HG02970 (cell line): ENCODE results near the gene CELF6.

Experiments used
- ATAC-seq: cut with Tn5 transposase; IDR thresholded peaks from one replicate; pipeline ENCODE4 v1.9.1; 2021; ENCODE audit warnings: mild to moderate bottlenecking, moderate library complexity, moderate number of reproducible peaks; ENCODE audit not compliant: unreplicated experiment, low FRiP score

The CELF6 gene

GRCh38 chr15:72319985-72320671 is at the start of gene CELF6:
Gene CELF6 (minus strand): TSS chr15:72320157. CDS start chr15:72319874, 283 bp downstream.
- peak; percentile 50 for ATAC-seq

- ATAC-seq = no peak
These were observed 48.9 kb upstream of the CELF6 start for GRCh38 chr15:72368899-72369298.

GRCh38 chr15:72368325-72368724 is 48.4 kb upstream of the CELF6 start:
- ATAC-seq = no peak

- ATAC-seq = peak; percentile 60
These were observed 45.9 kb upstream of the CELF6 start for GRCh38 chr15:72365844-72366243.

- ATAC-seq = no peak
These were observed 41.2 kb upstream of the CELF6 start for GRCh38 chr15:72361176-72361575.

GRCh38 chr15:72358650-72359171 is 38.8 kb upstream of the CELF6 start:
- ATAC-seq = no peak

- ATAC-seq = no peak
These were observed 38.2 kb upstream of the CELF6 start for GRCh38 chr15:72358121-72358520.

- ATAC-seq = no peak
These were observed 34.5 kb upstream of the CELF6 start for GRCh38 chr15:72354496-72354895.

GRCh38 chr15:72353266-72353665 is 33.3 kb upstream of the CELF6 start:
- no peak for ATAC-seq

GRCh38 chr15:72345806-72346205 is 25.8 kb upstream of the CELF6 start:
- no peak for ATAC-seq

- no peak for ATAC-seq
These were observed 25.3 kb upstream of the CELF6 start for GRCh38 chr15:72345280-72345679.

- no peak for ATAC-seq
These were observed 24.6 kb upstream of the CELF6 start for GRCh38 chr15:72344602-72345001.

- no peak for ATAC-seq
These were observed 22.4 kb upstream of the CELF6 start for GRCh38 chr15:72342385-72342784.

GRCh38 chr15:72341361-72341760 is 21.4 kb upstream of the CELF6 start:
- no peak for ATAC-seq

GRCh38 chr15:72340366-72340765 is 20.4 kb upstream of the CELF6 start:
- ATAC-seq = no peak

GRCh38 chr15:72339777-72340177 is 19.8 kb upstream of the CELF6 start:
- no peak for ATAC-seq

GRCh38 chr15:72338617-72339321 is 18.8 kb upstream of the CELF6 start:
- ATAC-seq = no peak

- ATAC-seq = no peak
These were observed 18.2 kb upstream of the CELF6 start for GRCh38 chr15:72338148-72338547.

GRCh38 chr15:72334842-72335241 is 14.9 kb upstream of the CELF6 start:
- ATAC-seq = no peak

GRCh38 chr15:72331021-72331420 is 11.1 kb upstream of the CELF6 start:
- no peak for ATAC-seq

GRCh38 chr15:72323752-72324151 is 3.8 kb upstream of the CELF6 start:
- no peak for ATAC-seq
